GM23248 (cell line): ENCODE measurements around the gene ASCL1. TPM values are rescaled to one million over a fixed set of nuclear protein-coding genes. Genes with fewer than 3 reads are reported as not detected.

Experiments used
- DNase-seq: peaks from one replicate; pipeline ENCODE4 v3.0.0-alpha.2; 2015
- H2AFZ ChIP-seq: fragments of 200-600 bp; sonication (generic); 2 replicates; pipeline ENCODE4 v1.6.1; 2016; ENCODE audit warnings: antibody characterized with exemption
- H3F3A ChIP-seq: fragments of 200-600 bp; sonication (generic); 2 replicates; pipeline ENCODE4 v1.6.1; 2016; ENCODE audit warnings: mild to moderate bottlenecking, antibody characterized with exemption, mixed run types; ENCODE audit not compliant: insufficient read depth
- H3K27ac ChIP-seq: fragments of 200-600 bp; sonication (generic); 2 replicates; pipeline ENCODE4 v1.5.1; 2016; ENCODE audit warnings: mild to moderate bottlenecking
- H3K27me3 ChIP-seq: fragments of 200-600 bp; sonication (generic); replicated peaks from 2 replicates; pipeline ENCODE4 v1.6.1; 2016; ENCODE audit warnings: mild to moderate bottlenecking; ENCODE audit not compliant: insufficient read depth
- H3K36me3 ChIP-seq: fragments of 200-600 bp; sonication (generic); 2 replicates; pipeline ENCODE4 v1.6.1; 2016; ENCODE audit warnings: low read depth, mild to moderate bottlenecking
- H3K4me1 ChIP-seq: fragments of 200-600 bp; sonication (generic); 2 replicates; pipeline ENCODE4 v1.6.1; 2016; ENCODE audit warnings: mild to moderate bottlenecking; ENCODE audit not compliant: insufficient read depth
- H3K4me2 ChIP-seq: fragments of 200-600 bp; sonication (generic); one replicate; pipeline ENCODE4 v1.6.1; 2016; ENCODE audit warnings: mild to moderate bottlenecking; ENCODE audit not compliant: unreplicated experiment
- H3K4me3 ChIP-seq: fragments of 200-600 bp; sonication (generic); 2 replicates; pipeline ENCODE4 v1.5.1; 2016; ENCODE audit warnings: mild to moderate bottlenecking
- H3K79me2 ChIP-seq: fragments of 200-600 bp; sonication (generic); 2 replicates; pipeline ENCODE4 v1.6.1; 2016; ENCODE audit warnings: mild to moderate bottlenecking; ENCODE audit not compliant: insufficient read depth
- H3K9ac ChIP-seq: fragments of 200-600 bp; sonication (generic); 2 replicates; pipeline ENCODE4 v1.6.1; 2016; ENCODE audit warnings: mild to moderate bottlenecking
- H3K9me2 ChIP-seq: fragments of 200-600 bp; sonication (generic); 2 replicates; pipeline ENCODE4 v1.6.1; 2016; ENCODE audit warnings: mixed run types, mild to moderate bottlenecking, moderate library complexity; ENCODE audit not compliant: insufficient read depth
- H3K9me3 ChIP-seq: fragments of 200-600 bp; sonication (generic); one replicate; pipeline ENCODE4 v1.6.1; 2017; ENCODE audit warnings: low read depth
- H4K20me1 ChIP-seq: fragments of 200-600 bp; sonication (generic); 2 replicates; pipeline ENCODE4 v1.6.0; 2016; ENCODE audit not compliant: insufficient read depth
- EZH2 ChIP-seq: fragments of 200-600 bp; sonication (generic); IDR thresholded peaks from 2 replicates; pipeline ENCODE4 v1.6.1; 2018; ENCODE audit warnings: antibody characterized with exemption, mild to moderate bottlenecking; ENCODE audit not compliant: insufficient read depth, poor library complexity, severe bottlenecking
- EZH2phosphoT487 ChIP-seq: fragments of 200-600 bp; sonication (generic); IDR thresholded peaks from 2 replicates; pipeline ENCODE4 v1.6.1; 2018; ENCODE audit warnings: antibody characterized with exemption, moderate library complexity, mild to moderate bottlenecking, low read depth; ENCODE audit not compliant: insufficient read depth
- WGBS, 2 experiments: methylation state at CpG; one replicate each; pipeline ENCODE4 v1.1.6; 2015 to 2017; ENCODE audit warnings: low lambda C conversion rate in 2 of 2, low coverage in 1 of 2; ENCODE audit errors: missing lambda C conversion rate in 2 of 2; 5-methylcytosine and 5-hydroxymethylcytosine counted together
- in situ Hi-C: fragments of 300-500 bp; cut with MboI; formaldehyde crosslinking; loops from 2 replicates; pipeline ENCODE4 v1.15.0; 2020
- polyA plus RNA-seq: library from polyadenylated mRNA; unstranded; fragments of >200 nt; fragmentation: Nextera tagmentation; extraction: Ambion mirVana; gene quantifications from 2 replicates; pipeline ENCODE4 v1.2.1, GENCODE V29; 2016
- total RNA-seq: library from RNA; depleted of rRNA; stranded (reverse); fragments of >200 nt; shearing (Covaris generic); gene quantifications from 2 replicates; pipeline ENCODE4 v1.2.3, GENCODE V29; 2014

ASCL1 gene
- total and polyA plus RNA-seq, 2 experiments from 2014 or later: not detected

DNA sequence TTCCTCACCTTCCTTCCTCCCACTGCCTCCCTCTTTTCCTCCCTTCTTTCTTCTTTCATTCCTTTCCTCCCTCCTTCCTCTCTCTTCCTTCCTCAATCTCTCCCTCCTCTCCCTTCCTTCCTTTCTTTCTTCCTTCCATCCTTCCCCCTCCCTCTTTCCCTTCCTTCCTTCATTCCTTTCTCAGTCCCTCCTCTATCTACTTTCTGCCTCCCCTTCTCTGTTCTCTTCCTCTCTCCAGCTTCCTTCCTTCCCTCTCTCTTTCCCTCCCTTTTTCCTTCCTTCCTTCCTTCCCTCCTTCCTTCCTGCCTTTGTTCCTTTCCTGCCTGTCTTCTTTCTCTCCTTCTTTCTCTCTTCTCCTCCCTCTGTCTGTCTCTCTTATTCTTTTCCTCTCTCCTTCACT, 16.1 kb downstream of the ASCL1 start:
- no peak overlapping the region for H3K4me3 ChIP-seq
- H3K9ac ChIP-seq: no peak overlapping the region
- no peaks in the 10 kb centered on the region for H3K36me3 ChIP-seq
- no peaks in the 10 kb centered on the region for H3K9me3 ChIP-seq
- no peaks in the 10 kb centered on the region for H3K79me2 ChIP-seq
- H4K20me1 ChIP-seq: no peaks in the 10 kb centered on the region
- in situ Hi-C loops: no loop called here
- no peak overlapping the region for H2AFZ ChIP-seq
- no peak for TF ChIP-seq EZH2phosphoT487
- no peak for TF ChIP-seq EZH2
- no peaks in the 10 kb centered on the region for H3K27me3 ChIP-seq
- no peaks in the 10 kb centered on the region for H3F3A ChIP-seq
- H3K4me2 ChIP-seq: no peak overlapping the region
- DNase-seq: no peak
- H3K4me1 ChIP-seq: no peaks in the 10 kb centered on the region
- H3K27ac ChIP-seq: no peak overlapping the region
- H3K9me2 ChIP-seq: no peaks in the 10 kb centered on the region

DNA sequence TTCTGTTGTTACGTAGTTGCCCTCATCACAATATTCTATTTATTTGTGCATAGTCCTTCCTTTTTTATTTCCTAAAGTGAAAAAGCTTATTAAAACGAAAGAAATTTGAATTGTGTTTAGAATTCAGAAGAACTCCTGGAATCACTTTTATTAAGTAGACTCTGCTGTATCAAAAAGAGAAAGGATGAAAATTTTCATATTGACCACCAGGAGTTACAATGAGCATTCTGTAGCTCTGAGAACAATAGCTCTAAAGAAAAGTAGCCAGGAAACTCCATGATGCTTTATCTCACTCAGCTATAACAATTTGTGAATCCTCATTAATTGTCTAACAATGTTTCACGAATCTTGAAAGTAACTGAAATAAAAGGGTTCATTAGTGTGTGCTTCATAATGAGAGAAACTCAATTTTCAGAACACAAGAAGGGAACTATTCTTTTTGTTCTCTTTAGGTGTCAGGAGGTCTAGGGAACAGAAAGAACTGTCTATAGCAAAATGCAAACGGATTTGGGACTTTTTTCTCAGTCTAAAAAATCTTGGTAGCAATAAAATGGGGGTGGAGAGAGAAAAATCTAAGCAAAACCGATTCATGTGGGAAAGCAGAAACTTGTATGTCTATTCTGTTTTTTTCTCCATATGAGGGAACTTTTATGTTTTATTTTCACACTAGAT, 19.3 kb downstream of the ASCL1 start:
- Histone ChIP-seq H3K9me2 (no peaks in the 10 kb centered on the region), H3K27ac (no peak overlapping the region), H3K4me2 (no peak overlapping the region), H3K9ac (no peak overlapping the region), H4K20me1 (no peaks in the 10 kb centered on the region), H3K4me3 (no peak overlapping the region), H2AFZ (no peak overlapping the region), H3F3A (no peaks in the 10 kb centered on the region), H3K36me3 (no peaks in the 10 kb centered on the region), H3K79me2 (no peaks in the 10 kb centered on the region), H3K27me3 (no peaks in the 10 kb centered on the region), H3K9me3 (no peaks in the 10 kb centered on the region), H3K4me1 (no peaks in the 10 kb centered on the region)
- TF ChIP-seq EZH2: no peak
- TF ChIP-seq EZH2phosphoT487: no peak
- WGBS, 2 experiments: 9 to 10% methylated on average over 5 of the region's 5 CpGs
- in situ Hi-C loops: no loop called here
- no peak for DNase-seq

DNA sequence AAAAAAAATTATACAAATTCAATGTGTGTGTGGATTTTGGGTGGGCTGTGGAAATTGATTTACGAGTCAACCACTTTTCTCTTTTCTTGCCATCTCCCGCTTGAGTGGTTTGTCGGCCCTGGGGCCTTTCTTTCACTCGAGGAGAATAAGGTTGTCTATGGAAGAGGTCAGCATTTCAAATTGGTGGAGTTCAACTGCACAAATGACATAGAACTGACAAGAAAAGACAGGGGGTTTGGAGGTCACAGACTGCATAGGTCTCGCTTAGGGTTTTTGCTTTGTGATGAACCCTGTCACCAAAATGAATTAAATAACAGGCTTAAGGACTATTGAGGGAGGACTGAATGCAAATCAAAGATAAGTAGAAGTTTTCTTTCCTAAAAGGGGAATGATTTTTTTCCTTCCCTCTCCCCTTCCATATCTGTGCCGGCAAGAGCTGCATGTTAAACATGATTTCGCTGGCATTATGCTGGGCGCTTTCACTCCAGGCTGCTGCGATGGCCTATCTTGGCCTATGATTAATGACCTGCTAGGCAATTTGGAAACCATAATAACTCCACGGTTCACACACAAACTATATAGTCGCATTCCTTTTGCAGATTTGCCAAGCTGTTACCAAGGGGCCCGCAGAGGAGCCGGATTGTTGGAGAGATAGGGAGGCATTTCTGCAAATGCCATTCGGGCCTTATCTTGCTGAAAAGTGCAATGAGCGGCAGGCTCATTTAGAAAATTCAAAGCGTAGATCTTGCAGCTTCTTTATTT, 20.7 kb downstream of the ASCL1 start:
- Histone ChIP-seq H3K4me2 (no peak overlapping the region), H3K27ac (no peak overlapping the region), H3K4me3 (no peak overlapping the region), H3K36me3 (no peaks in the 10 kb centered on the region), H4K20me1 (no peaks in the 10 kb centered on the region), H3K4me1 (no peaks in the 10 kb centered on the region), H2AFZ (no peak overlapping the region), H3K9me3 (no peaks in the 10 kb centered on the region), H3K27me3 (no peaks in the 10 kb centered on the region), H3K9me2 (no peaks in the 10 kb centered on the region), H3K9ac (no peak overlapping the region), H3K79me2 (no peaks in the 10 kb centered on the region), H3F3A (no peaks in the 10 kb centered on the region)
- 17 to 19% methylated on average over 16 of the region's 16 CpGs for WGBS, 2 experiments
- TF ChIP-seq EZH2 (no peak), EZH2phosphoT487 (no peak)
- in situ Hi-C loops: no loop called here
- no peak for DNase-seq

DNA sequence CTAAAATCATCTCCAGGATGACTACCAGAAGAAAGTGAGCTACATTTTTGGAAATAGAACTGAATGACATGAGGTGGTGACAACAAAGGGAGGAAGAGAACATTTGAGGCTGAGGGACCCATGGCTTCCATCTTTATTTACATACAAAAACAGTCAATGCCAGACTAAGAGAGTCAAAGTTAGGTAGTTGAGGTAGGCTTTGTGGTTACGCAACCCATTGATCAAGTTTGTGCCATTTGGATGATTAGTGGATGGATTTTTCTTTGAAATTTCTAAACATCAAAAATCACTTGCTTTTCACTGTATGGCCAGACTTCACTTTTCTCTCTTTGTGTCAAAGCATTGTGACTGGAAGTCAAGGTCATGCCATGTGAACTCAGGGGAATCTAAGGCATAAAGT, 22.9 kb downstream of the ASCL1 start:
- TF ChIP-seq EZH2phosphoT487: no peak
- no peak for TF ChIP-seq EZH2
- WGBS, 2 experiments: 39 to 48% methylated on average over 1 of the region's 1 CpG
- Histone ChIP-seq H3K36me3 (no peaks in the 10 kb centered on the region), H3K27ac (no peak overlapping the region), H3F3A (no peaks in the 10 kb centered on the region), H3K9me2 (no peaks in the 10 kb centered on the region), H4K20me1 (no peaks in the 10 kb centered on the region), H3K27me3 (no peaks in the 10 kb centered on the region), H3K4me2 (no peak overlapping the region), H3K9ac (no peak overlapping the region), H3K4me3 (no peak overlapping the region), H3K9me3 (no peaks in the 10 kb centered on the region), H3K79me2 (no peaks in the 10 kb centered on the region), H3K4me1 (no peaks in the 10 kb centered on the region), H2AFZ (no peak overlapping the region)
- no peak for DNase-seq
- in situ Hi-C loops: no loop called here
